T-helper 1 cell treated with Interleukin-12 subunit alpha and Interleukin-12 subunit beta and Interleukin-4 antibody, amounts not matched to agents 30 μg/mL and 1 μg/mL, for 36 hours (primary cell): Measurements from ENCODE around the gene ATP5F1D.

ENCODE experiments used
- H3K27ac Mint-ChIP-seq: one replicate; pipeline ENCODE4 v1.8.0; 2021; ENCODE audit warnings: mild to moderate bottlenecking, mixed read lengths
- H3K27me3 Mint-ChIP-seq: one replicate; pipeline ENCODE4 v1.8.0; 2021; ENCODE audit warnings: low read depth, mixed read lengths
- H3K36me3 Mint-ChIP-seq: one replicate; pipeline ENCODE4 v1.8.0; 2021; ENCODE audit warnings: low read depth, mixed read lengths
- H3K4me1 Mint-ChIP-seq: one replicate; pipeline ENCODE4 v1.8.0; 2021; ENCODE audit warnings: low read depth, mixed read lengths
- H3K4me3 Mint-ChIP-seq: one replicate; pipeline ENCODE4 v1.8.0; 2021; ENCODE audit warnings: mild to moderate bottlenecking, moderate library complexity, mixed read lengths
- H3K9me3 Mint-ChIP-seq: one replicate; pipeline ENCODE4 v1.8.0; 2021; ENCODE audit warnings: mixed read lengths

The ATP5F1D gene

GRCh38 chr19:1235625-1236538 is 5.7 kb upstream of the ATP5F1D start:
- H3K27ac Mint-ChIP-seq = no peak overlapping the region
- H3K36me3 Mint-ChIP-seq = no peaks in the 10 kb centered on the region
- H3K27me3 Mint-ChIP-seq = peaks cover 17% of the 10 kb centered on the region
- peaks cover 10% of the 10 kb centered on the region for H3K4me1 Mint-ChIP-seq
- H3K4me3 Mint-ChIP-seq = no peak overlapping the region
- H3K9me3 Mint-ChIP-seq = no peaks in the 10 kb centered on the region

GRCh38 chr19:1236576-1236975 is 5.0 kb upstream of the ATP5F1D start:
- H3K4me3 Mint-ChIP-seq = no peak overlapping the region
- no peaks in the 10 kb centered on the region for H3K9me3 Mint-ChIP-seq
- peaks cover 17% of the 10 kb centered on the region for H3K4me1 Mint-ChIP-seq
- H3K27me3 Mint-ChIP-seq = peaks cover 21% of the 10 kb centered on the region
- H3K36me3 Mint-ChIP-seq = no peaks in the 10 kb centered on the region
- no peak overlapping the region for H3K27ac Mint-ChIP-seq

GRCh38 chr19:1237027-1237659 is 4.4 kb upstream of the ATP5F1D start:
- Mint-ChIP-seq H3K27ac (no peak overlapping the region), H3K4me1 (peaks cover 17% of the 10 kb centered on the region), H3K27me3 (peaks cover 21% of the 10 kb centered on the region), H3K36me3 (no peaks in the 10 kb centered on the region), H3K4me3 (peak overlapping the region; percentile 40), H3K9me3 (no peaks in the 10 kb centered on the region)

- Mint-ChIP-seq H3K27ac (peak within 1 kb of the TSS; percentile 29), H3K36me3 (no peaks in the 10 kb centered on the region), H3K9me3 (no peaks in the 10 kb centered on the region), H3K27me3 (peaks cover 21% of the 10 kb centered on the region), H3K4me1 (peaks cover 17% of the 10 kb centered on the region), H3K4me3 (peak within 1 kb of the TSS; percentile 76)
Measured at GRCh38 chr19:1237754-1238368, 3.7 kb upstream of the ATP5F1D start, which contains the start of gene CBARP. Gene CBARP, minus strand, starts transcription at chr19:1238005. Its CDS starts 1,905 bp downstream, at chr19:1236100.

- peaks cover 24% of the 10 kb centered on the region for H3K4me1 Mint-ChIP-seq
- H3K27me3 Mint-ChIP-seq = peaks cover 21% of the 10 kb centered on the region
- no peaks in the 10 kb centered on the region for H3K36me3 Mint-ChIP-seq
- peak overlapping the region; percentile 29 for H3K27ac Mint-ChIP-seq
- peak overlapping the region; percentile 76 for H3K4me3 Mint-ChIP-seq
- no peaks in the 10 kb centered on the region for H3K9me3 Mint-ChIP-seq
Measured at GRCh38 chr19:1238369-1239303, 2.9 kb upstream of the ATP5F1D start.

- peak overlapping the region; percentile 3 for H3K27ac Mint-ChIP-seq
- peaks cover 21% of the 10 kb centered on the region for H3K27me3 Mint-ChIP-seq
- no peaks in the 10 kb centered on the region for H3K36me3 Mint-ChIP-seq
Measured at GRCh38 chr19:1239420-1239795, 2.1 kb upstream of the ATP5F1D start.

GRCh38 chr19:1239796-1240737 is 1.5 kb upstream of the ATP5F1D start:
- H3K27me3 Mint-ChIP-seq = peaks cover 21% of the 10 kb centered on the region
- H3K4me1 Mint-ChIP-seq = peaks cover 27% of the 10 kb centered on the region
- peaks cover 2% of the 10 kb centered on the region for H3K36me3 Mint-ChIP-seq
- no peaks in the 10 kb centered on the region for H3K9me3 Mint-ChIP-seq
- no peak overlapping the region for H3K27ac Mint-ChIP-seq
- peak overlapping the region; percentile 46 for H3K4me3 Mint-ChIP-seq

More at GRCh38 chr19:1239420-1239795, 2.1 kb upstream of the ATP5F1D start:
- Mint-ChIP-seq H3K9me3 (no peaks in the 10 kb centered on the region), H3K4me1 (peaks cover 24% of the 10 kb centered on the region), H3K4me3 (peak overlapping the region; percentile 76)

- Mint-ChIP-seq H3K4me1 (peaks cover 27% of the 10 kb centered on the region), H3K9me3 (no peaks in the 10 kb centered on the region), H3K27ac (peak overlapping the region; percentile 87), H3K27me3 (peaks cover 21% of the 10 kb centered on the region), H3K36me3 (peaks cover 2% of the 10 kb centered on the region), H3K4me3 (peak overlapping the region; percentile 88)
Measured at GRCh38 chr19:1240925-1241324, 626 bp upstream of the ATP5F1D start.

- Mint-ChIP-seq H3K36me3 (peaks cover 2% of the 10 kb centered on the region), H3K9me3 (no peaks in the 10 kb centered on the region), H3K27me3 (peaks cover 11% of the 10 kb centered on the region), H3K4me1 (peaks cover 21% of the 10 kb centered on the region), H3K4me3 (peak overlapping the region; percentile 46), H3K27ac (peak overlapping the region; percentile 71)
Measured at GRCh38 chr19:1243768-1244692, 2.5 kb downstream of the ATP5F1D start.

GRCh38 chr19:1244693-1245451 is 3.3 kb downstream of the ATP5F1D start:
- Mint-ChIP-seq H3K36me3 (peaks cover 4% of the 10 kb centered on the region), H3K9me3 (no peaks in the 10 kb centered on the region), H3K4me1 (peaks cover 18% of the 10 kb centered on the region), H3K4me3 (peak overlapping the region; percentile 46), H3K27me3 (peaks cover 4% of the 10 kb centered on the region), H3K27ac (peak overlapping the region; percentile 71)

GRCh38 chr19:1245494-1246264 is 4.1 kb downstream of the ATP5F1D start:
- no peak overlapping the region for H3K27ac Mint-ChIP-seq
- H3K4me3 Mint-ChIP-seq = no peak overlapping the region
- peaks cover 18% of the 10 kb centered on the region for H3K4me1 Mint-ChIP-seq
- H3K27me3 Mint-ChIP-seq = peaks cover 4% of the 10 kb centered on the region
- no peaks in the 10 kb centered on the region for H3K9me3 Mint-ChIP-seq
- H3K36me3 Mint-ChIP-seq = peaks cover 4% of the 10 kb centered on the region
